Keratinocyte (primary cell): ENCODE measurements around the gene KCNN4. TPM values are rescaled to one million over a fixed set of nuclear protein-coding genes. Genes with fewer than 3 reads are reported as not detected.

Experiments used
- DNase-seq: peaks from one replicate; pipeline ENCODE4 v3.0.0-alpha.2; 2011; ENCODE audit warnings: low read depth, missing footprints, low spot score
- FAIRE-seq: peaks from 2 replicates; lab custom pipeline; 2011; peaks lifted over from hg19 to GRCh38; lab: Jason Lieb, UNC
- H2AFZ ChIP-seq: 2 replicates; pipeline ENCODE4 v1.6.0; 2012; ENCODE audit warnings: low read length, control low read depth, inconsistent platforms; ENCODE audit not compliant: control insufficient read depth
- H3K27ac ChIP-seq: 2 replicates; pipeline ENCODE4 v1.5.1; 2011; ENCODE audit warnings: low read length; ENCODE audit not compliant: control insufficient read depth, insufficient read depth
- H3K27me3 ChIP-seq: 3 replicates; pipeline ENCODE4 v1.6.0; 2011; ENCODE audit warnings: low read length; ENCODE audit not compliant: control insufficient read depth, insufficient read depth; ENCODE audit errors: extremely low read depth
- H3K36me3 ChIP-seq, 2 experiments: 2 replicates in 1 of 2; 3 replicates in 1 of 2; pipeline ENCODE4 v1.5.1; 2011; ENCODE audit warnings: low read length in 2 of 2, mild to moderate bottlenecking in 1 of 2; ENCODE audit not compliant: control insufficient read depth in 2 of 2, insufficient read depth in 2 of 2; ENCODE audit errors: extremely low read depth in 1 of 2
- H3K4me1 ChIP-seq: 3 replicates; pipeline ENCODE4 v1.5.1; 2011; ENCODE audit warnings: low read length; ENCODE audit not compliant: control insufficient read depth, insufficient read depth; ENCODE audit errors: extremely low read depth
- H3K4me2 ChIP-seq: 3 replicates; pipeline ENCODE4 v1.6.0; 2011; ENCODE audit warnings: low read depth, low read length; ENCODE audit not compliant: control insufficient read depth, insufficient read depth; ENCODE audit errors: extremely low read depth
- H3K4me3 ChIP-seq, 3 experiments: fragments of 200-600 bp in 1 of 3; sonication (generic) in 1 of 3; 2 replicates in 2 of 3; 3 replicates in 1 of 3; pipeline ENCODE4 v1.5.1; 2011 to 2016; ENCODE audit warnings: low read length in 3 of 3, mild to moderate bottlenecking in 3 of 3, control low read depth in 2 of 3, inconsistent platforms in 1 of 3, low read depth in 1 of 3, mixed read lengths in 1 of 3, mixed run types in 1 of 3, moderate library complexity in 1 of 3; ENCODE audit not compliant: control insufficient read depth in 2 of 3, insufficient read depth in 2 of 3; ENCODE audit errors: extremely low read depth in 1 of 3
- H3K79me2 ChIP-seq: 2 replicates; pipeline ENCODE4 v1.6.0; 2012; ENCODE audit warnings: low read length; ENCODE audit not compliant: control insufficient read depth, insufficient read depth
- H3K9ac ChIP-seq: 3 replicates; pipeline ENCODE4 v1.6.0; 2011; ENCODE audit warnings: low read length; ENCODE audit not compliant: control insufficient read depth, insufficient read depth; ENCODE audit errors: extremely low read depth
- H3K9me1 ChIP-seq: 3 replicates; pipeline ENCODE4 v1.6.0; 2011; ENCODE audit warnings: low read length; ENCODE audit not compliant: control insufficient read depth, insufficient read depth; ENCODE audit errors: extremely low read depth
- H3K9me3 ChIP-seq: 2 replicates; pipeline ENCODE4 v1.5.1; 2012; ENCODE audit warnings: low read depth, low read length; ENCODE audit not compliant: control insufficient read depth
- H4K20me1 ChIP-seq: 3 replicates; pipeline ENCODE4 v1.6.0; 2011; ENCODE audit warnings: low read length; ENCODE audit not compliant: control insufficient read depth, insufficient read depth; ENCODE audit errors: extremely low read depth
- EZH2 ChIP-seq: IDR thresholded peaks from one replicate; pipeline ENCODE4 v1.6.1; 2012; ENCODE audit warnings: inconsistent platforms, mild to moderate bottlenecking, low read length, moderate library complexity
- dilution Hi-C: fragments of 300-500 bp; cut with MboI; formaldehyde crosslinking; loops from one replicate; pipeline ENCODE4 v1.7.0; 2020; ENCODE audit warnings: low sequenced_read_pairs; ENCODE audit not compliant: extremely low pct_ligation_motif_present
- polyA plus RNA-seq, 5 experiments: library from polyadenylated mRNA; depleted of rRNA in 3 of 5; stranded (reverse) in 3 of 5; stranded (forward) in 1 of 5; unstranded in 1 of 5; fragments of >200 nt; gene quantifications; 1 replicate in 1 of 5; 2 replicates in 3 of 5; 3 replicates in 1 of 5; pipeline versions ENCODE4 v1.2.1 to v1.2.3, GENCODE V29; 2011 to 2012; ENCODE audit warnings: missing spikeins in 2 of 5, low read depth in 1 of 5, low replicate concordance in 1 of 5
- TF ChIP-seq, protein P1 (sequence below), 3 experiments: IDR thresholded peaks in 1 of 3; conservative IDR thresholded peaks in 1 of 3; optimal IDR thresholded peaks in 1 of 3; 2 replicates in 2 of 3; 3 replicates in 1 of 3; pipeline versions ENCODE3 to v1.5.1; 2011; ENCODE audit warnings: low read length in 3 of 3, mild to moderate bottlenecking in 3 of 3, moderate library complexity in 2 of 3, control low read depth in 1 of 3, inconsistent platforms in 1 of 3; ENCODE audit not compliant: insufficient read depth in 2 of 3; ENCODE audit errors: extremely low read depth in 1 of 3

Gene KCNN4
- polyA plus RNA-seq, 1 donor (not counting 4 experiments of a cell fraction or from before 2014, with no cell fraction given) = 9.8 TPM

DNA sequence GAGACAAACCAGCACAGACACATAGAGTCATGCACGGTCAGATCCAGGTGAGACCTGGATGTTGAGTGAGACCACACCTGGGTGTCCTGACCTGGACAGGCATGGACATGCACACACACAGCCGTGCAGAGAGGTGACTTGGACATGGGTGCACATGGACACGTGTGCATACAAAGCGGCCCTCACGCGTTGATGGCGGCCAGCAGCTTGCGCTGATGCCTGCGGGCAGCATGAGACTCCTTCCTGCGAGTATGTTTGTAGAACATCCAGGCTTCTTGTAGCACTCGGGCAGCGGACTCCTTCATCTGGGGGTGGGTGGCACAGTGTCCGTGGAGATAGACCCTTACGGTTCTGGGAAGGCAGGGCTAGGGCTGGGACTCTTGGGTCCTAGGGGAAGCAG is 11.5 kb downstream of the KCNN4 start:
- H3K9me3 ChIP-seq = no peaks in the 10 kb centered on the region
- no peak for TF ChIP-seq EZH2
- TF ChIP-seq, protein P1, sequence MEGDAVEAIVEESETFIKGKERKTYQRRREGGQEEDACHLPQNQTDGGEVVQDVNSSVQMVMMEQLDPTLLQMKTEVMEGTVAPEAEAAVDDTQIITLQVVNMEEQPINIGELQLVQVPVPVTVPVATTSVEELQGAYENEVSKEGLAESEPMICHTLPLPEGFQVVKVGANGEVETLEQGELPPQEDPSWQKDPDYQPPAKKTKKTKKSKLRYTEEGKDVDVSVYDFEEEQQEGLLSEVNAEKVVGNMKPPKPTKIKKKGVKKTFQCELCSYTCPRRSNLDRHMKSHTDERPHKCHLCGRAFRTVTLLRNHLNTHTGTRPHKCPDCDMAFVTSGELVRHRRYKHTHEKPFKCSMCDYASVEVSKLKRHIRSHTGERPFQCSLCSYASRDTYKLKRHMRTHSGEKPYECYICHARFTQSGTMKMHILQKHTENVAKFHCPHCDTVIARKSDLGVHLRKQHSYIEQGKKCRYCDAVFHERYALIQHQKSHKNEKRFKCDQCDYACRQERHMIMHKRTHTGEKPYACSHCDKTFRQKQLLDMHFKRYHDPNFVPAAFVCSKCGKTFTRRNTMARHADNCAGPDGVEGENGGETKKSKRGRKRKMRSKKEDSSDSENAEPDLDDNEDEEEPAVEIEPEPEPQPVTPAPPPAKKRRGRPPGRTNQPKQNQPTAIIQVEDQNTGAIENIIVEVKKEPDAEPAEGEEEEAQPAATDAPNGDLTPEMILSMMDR (optimal IDR thresholded peaks at IDR 0.05 in 1 of 3, IDR thresholded peaks at IDR 0.05 in 1 of 3, conservative IDR thresholded peaks at IDR 0.05 in 1 of 3; ENCODE audit: extremely low read depth in 1 of 3, insufficient read depth in 2 of 3, low read length in 3 of 3) = no peak
- H3K9ac ChIP-seq = no peak overlapping the region
- no peak overlapping the region for H3K27ac ChIP-seq
- FAIRE-seq = no peak
- H3K79me2 ChIP-seq = no peaks in the 10 kb centered on the region
- peaks cover 16% of the 10 kb centered on the region for H3K4me1 ChIP-seq
- H3K4me2 ChIP-seq = no peak overlapping the region
- H3K36me3 ChIP-seq = peaks cover 0 to 4% of the 10 kb centered on the region in 2 experiments
- H3K27me3 ChIP-seq = no peaks in the 10 kb centered on the region
- H2AFZ ChIP-seq = no peak overlapping the region
- no peak overlapping the region for H3K4me3 ChIP-seq
- dilution Hi-C loops = no loop called here
- H3K9me1 ChIP-seq = no peaks in the 10 kb centered on the region
- H4K20me1 ChIP-seq = no peaks in the 10 kb centered on the region
- no peak for DNase-seq

DNA sequence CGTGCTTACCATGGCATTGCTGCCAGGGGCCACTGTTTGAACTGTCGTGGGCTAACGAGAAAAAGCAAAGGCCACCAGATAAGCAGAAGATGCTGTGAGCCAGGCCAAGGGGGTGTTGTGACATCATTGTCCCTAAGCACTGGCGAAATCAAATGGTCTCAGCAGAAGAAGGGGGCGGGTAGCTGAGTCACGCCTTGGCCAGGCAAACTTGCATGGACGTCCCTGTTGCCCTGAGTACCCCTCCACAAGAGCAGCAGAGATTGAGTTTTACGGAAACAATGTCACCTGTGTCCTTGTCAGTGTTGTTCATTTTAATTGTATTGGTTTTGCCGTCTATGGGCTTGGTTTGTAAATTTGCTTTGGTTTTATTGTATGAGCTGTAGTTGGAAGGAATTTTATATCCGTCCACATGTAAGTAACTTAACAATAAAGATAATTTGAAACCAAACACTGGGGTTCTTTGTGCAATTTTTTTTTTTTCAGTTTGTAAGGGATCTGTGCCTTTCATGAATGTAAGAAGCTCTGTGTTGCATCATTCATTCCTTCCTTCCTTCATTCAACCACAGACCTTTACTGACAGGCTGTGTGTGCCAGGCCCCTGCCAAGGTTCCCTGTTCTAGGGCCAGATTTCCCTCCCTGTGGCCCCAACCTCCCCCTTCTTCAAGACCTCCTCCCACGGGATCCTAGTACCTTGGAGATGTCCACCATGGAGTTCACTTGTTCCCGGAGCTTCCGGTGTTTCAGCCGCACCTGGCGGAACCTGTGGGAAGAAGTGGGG is 12.3 kb downstream of the KCNN4 start:
- Histone ChIP-seq H3K4me2 (no peak overlapping the region), H3K9me3 (no peaks in the 10 kb centered on the region), H3K4me1 (peaks cover 23% of the 10 kb centered on the region), H3K27me3 (no peaks in the 10 kb centered on the region), H3K79me2 (no peaks in the 10 kb centered on the region), H3K4me3 (no peak overlapping the region), H3K9me1 (no peaks in the 10 kb centered on the region), H2AFZ (no peak overlapping the region), H3K36me3 (peaks cover 0 to 4% of the 10 kb centered on the region in 2 experiments), H4K20me1 (no peaks in the 10 kb centered on the region), H3K27ac (no peak overlapping the region), H3K9ac (no peak overlapping the region)
- DNase-seq (no peak), FAIRE-seq (no peak)
- dilution Hi-C loops = no loop called here
- TF ChIP-seq, protein P1 (optimal IDR thresholded peaks at IDR 0.05 in 1 of 3, IDR thresholded peaks at IDR 0.05 in 1 of 3, conservative IDR thresholded peaks at IDR 0.05 in 1 of 3; ENCODE audit: extremely low read depth in 1 of 3, insufficient read depth in 2 of 3, low read length in 3 of 3) = no peak
- no peak for TF ChIP-seq EZH2
